Measurements from ENCODE around the gene PTCH1. TPM values are rescaled to one million over a fixed set of nuclear protein-coding genes. Genes with fewer than 3 reads are reported as not detected.

The PTCH1 gene
- total RNA-seq, 2 donors from 2014 or later: 26.0 to 32.9 TPM

DNA sequence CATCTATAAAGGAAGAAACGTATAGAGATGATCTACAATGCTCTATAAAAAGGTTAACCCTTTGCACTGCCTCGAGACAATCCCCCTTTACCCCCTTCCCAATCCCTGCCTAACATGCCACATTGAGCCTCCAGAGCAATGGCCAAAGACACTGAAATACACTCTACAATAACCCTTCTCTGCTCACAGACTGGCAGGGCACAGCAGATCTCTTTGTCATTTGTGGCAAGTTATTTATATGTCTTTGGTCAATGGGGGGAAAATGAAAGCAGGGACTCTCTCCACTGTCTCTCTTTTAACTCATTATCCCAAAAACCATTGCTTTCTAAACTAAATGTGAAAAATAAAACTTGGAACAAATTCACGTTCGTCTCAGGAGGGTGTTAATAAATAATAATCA, 51.7 kb downstream of the PTCH1 start:
- peaks cover 76% of the 10 kb centered on the region for H3K36me3 Mint-ChIP-seq (ENCODE audit: low read depth)
- Histone ChIP-seq H3K4me1 (ENCODE audit: control insufficient read depth, insufficient read depth, low read length) (peaks cover 8% of the 10 kb centered on the region), H3K36me3 (ENCODE audit: control insufficient read depth, insufficient read depth, low read length) (peaks cover 77% of the 10 kb centered on the region), H3K9ac (ENCODE audit: extremely low read depth, low read length, poor library complexity, severe bottlenecking) (no peak overlapping the region), H3K9me3 (ENCODE audit: control insufficient read depth, low read length) (no peaks in the 10 kb centered on the region), H3K27me3 (ENCODE audit: control insufficient read depth, insufficient read depth, low read length, poor library complexity, severe bottlenecking) (no peaks in the 10 kb centered on the region), H3K4me3 (ENCODE audit: low read length) (no peak overlapping the region), H3K27ac (ENCODE audit: low read depth, low read length) (no peak overlapping the region)
- H3K27me3 Mint-ChIP-seq (ENCODE audit: insufficient read depth): no peaks in the 10 kb centered on the region
- no peak for DNase-seq
- H3K27ac Mint-ChIP-seq: no peak overlapping the region
- TF ChIP-seq, protein P1, sequence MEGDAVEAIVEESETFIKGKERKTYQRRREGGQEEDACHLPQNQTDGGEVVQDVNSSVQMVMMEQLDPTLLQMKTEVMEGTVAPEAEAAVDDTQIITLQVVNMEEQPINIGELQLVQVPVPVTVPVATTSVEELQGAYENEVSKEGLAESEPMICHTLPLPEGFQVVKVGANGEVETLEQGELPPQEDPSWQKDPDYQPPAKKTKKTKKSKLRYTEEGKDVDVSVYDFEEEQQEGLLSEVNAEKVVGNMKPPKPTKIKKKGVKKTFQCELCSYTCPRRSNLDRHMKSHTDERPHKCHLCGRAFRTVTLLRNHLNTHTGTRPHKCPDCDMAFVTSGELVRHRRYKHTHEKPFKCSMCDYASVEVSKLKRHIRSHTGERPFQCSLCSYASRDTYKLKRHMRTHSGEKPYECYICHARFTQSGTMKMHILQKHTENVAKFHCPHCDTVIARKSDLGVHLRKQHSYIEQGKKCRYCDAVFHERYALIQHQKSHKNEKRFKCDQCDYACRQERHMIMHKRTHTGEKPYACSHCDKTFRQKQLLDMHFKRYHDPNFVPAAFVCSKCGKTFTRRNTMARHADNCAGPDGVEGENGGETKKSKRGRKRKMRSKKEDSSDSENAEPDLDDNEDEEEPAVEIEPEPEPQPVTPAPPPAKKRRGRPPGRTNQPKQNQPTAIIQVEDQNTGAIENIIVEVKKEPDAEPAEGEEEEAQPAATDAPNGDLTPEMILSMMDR (conservative IDR thresholded peaks at IDR 0.05): no peak
- peaks cover 32% of the 10 kb centered on the region for H3K4me1 Mint-ChIP-seq
- H3K9me3 Mint-ChIP-seq: no peaks in the 10 kb centered on the region
- H3K4me3 Mint-ChIP-seq: no peak overlapping the region
- WGBS, 2 experiments (ENCODE audit: insufficient coverage in 1 of 2, insufficient read length in 1 of 2): 88 to 100% methylated on average over 2 to 4 of the region's 4 CpGs

DNA sequence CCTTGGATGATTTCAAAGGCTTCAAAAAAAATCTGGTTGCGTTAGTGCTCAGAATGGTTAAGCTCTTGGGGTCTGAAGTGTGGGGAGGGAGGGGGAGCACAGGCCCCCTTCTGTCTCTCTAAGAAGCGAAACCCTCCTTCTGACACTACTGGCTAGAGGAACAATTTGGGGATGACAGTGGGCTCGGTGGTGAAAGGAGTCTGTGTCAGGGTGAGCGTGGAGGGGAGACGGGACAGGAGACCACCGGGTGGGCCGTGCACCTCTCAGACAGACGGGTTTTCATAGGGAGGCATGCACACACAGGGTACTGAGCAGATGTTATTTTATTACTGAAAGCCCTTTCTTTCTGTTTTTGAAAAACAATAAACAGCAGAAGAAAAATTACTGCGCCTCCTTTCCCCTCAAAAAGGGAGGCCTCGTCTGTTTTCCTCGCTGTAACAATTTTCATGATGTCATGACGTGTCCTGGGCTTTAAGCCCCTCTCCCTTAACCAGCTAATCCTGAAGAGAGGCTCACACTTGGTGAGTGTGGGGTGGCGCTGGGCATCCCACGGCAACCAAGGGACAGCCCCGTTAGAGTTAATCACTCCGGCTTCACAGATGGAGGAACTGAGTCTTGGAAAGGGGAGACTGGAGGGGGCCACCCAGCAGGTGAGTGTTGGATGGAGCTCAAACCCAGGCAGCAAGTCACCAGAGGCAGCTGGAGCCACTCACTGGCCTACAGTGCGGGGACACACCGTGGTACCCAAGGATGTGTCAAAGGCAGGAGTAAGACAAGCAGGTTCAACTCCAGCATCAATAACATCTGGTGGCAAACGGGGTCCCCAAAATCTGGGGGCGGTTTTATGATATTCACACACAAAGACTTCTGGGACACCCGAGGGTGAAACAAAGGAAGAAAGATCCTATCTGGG, 53.4 kb downstream of the PTCH1 start:
- Histone ChIP-seq H3K36me3 (ENCODE audit: control insufficient read depth, insufficient read depth, low read length) (peaks cover 71% of the 10 kb centered on the region), H3K4me1 (ENCODE audit: control insufficient read depth, insufficient read depth, low read length) (peaks cover 19% of the 10 kb centered on the region), H3K9me3 (ENCODE audit: control insufficient read depth, low read length) (no peaks in the 10 kb centered on the region), H3K27me3 (ENCODE audit: control insufficient read depth, insufficient read depth, low read length, poor library complexity, severe bottlenecking) (no peaks in the 10 kb centered on the region), H3K27ac (ENCODE audit: low read depth, low read length) (peak overlapping the region; percentile 84), H3K4me3 (ENCODE audit: low read length) (no peak overlapping the region), H3K9ac (ENCODE audit: extremely low read depth, low read length, poor library complexity, severe bottlenecking) (no peak overlapping the region)
- TF ChIP-seq, protein P1 (conservative IDR thresholded peaks at IDR 0.05): no peak
- Mint-ChIP-seq H3K27ac (peak overlapping the region; percentile 66), H3K36me3 (ENCODE audit: low read depth) (peaks cover 72% of the 10 kb centered on the region), H3K4me3 (peak overlapping the region; percentile 42), H3K27me3 (ENCODE audit: insufficient read depth) (no peaks in the 10 kb centered on the region), H3K9me3 (no peaks in the 10 kb centered on the region), H3K4me1 (peaks cover 46% of the 10 kb centered on the region)
- 86 to 87% methylated on average over 13 to 21 of the region's 21 CpGs for WGBS, 2 experiments (ENCODE audit: insufficient coverage in 1 of 2, insufficient read length in 1 of 2)
- DNase-seq: no peak

DNA sequence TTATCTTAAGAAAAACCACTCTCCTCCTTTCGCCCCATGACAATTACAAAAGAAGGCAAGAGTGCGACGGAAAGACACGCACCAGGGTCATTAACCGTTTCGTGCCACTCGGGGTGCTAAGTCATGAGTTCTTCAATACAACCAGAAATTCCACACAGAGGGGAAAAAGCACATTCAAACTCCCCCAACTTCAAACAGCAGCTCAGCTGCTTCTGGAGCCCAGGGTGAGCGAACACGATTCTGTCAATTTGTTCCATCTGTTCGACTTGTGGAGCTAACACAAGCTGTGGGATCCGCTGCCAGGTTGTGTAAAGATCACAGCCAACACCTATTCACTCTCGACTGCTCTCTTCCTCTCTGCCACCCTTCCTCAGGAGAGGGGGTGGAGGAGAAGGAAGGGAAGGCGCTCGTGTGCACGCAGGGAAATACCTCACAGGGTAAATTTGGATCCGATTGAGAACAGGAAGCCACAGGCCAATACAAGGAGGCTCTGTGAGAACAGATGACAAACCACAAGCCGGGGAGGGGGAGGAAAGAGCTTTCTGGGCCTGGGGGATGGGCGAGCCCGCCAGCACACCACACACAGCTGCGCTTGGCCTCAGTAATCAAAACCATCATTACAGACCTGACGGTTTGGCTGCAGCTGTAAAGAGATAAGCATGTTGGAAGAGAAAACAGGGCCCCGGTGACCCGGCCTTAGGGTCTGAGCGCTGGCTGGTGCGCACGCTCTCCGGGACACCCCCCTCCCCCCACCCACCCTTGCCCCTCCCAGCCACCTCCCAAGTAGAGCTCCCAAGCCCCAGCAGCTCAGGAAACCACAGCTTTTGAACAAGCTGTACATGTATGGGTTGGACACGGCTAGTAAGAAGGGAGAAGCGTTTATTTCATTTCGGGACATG, 54.3 kb downstream of the PTCH1 start:
- WGBS, 2 experiments (ENCODE audit: insufficient coverage in 1 of 2, insufficient read length in 1 of 2): 53 to 64% methylated on average over 10 to 29 of the region's 30 CpGs
- Mint-ChIP-seq H3K36me3 (ENCODE audit: low read depth) (peaks cover 73% of the 10 kb centered on the region), H3K4me3 (peak overlapping the region; percentile 42), H3K27ac (peak overlapping the region; percentile 66), H3K9me3 (no peaks in the 10 kb centered on the region), H3K27me3 (ENCODE audit: insufficient read depth) (no peaks in the 10 kb centered on the region), H3K4me1 (peaks cover 46% of the 10 kb centered on the region)
- DNase-seq: peak; percentile 82
- H3K4me3 ChIP-seq (ENCODE audit: low read length): peak overlapping the region; percentile 55
- no peaks in the 10 kb centered on the region for H3K9me3 ChIP-seq (ENCODE audit: control insufficient read depth, low read length)
- H3K27me3 ChIP-seq (ENCODE audit: control insufficient read depth, insufficient read depth, low read length, poor library complexity, severe bottlenecking): no peaks in the 10 kb centered on the region
- H3K4me1 ChIP-seq (ENCODE audit: control insufficient read depth, insufficient read depth, low read length): peaks cover 19% of the 10 kb centered on the region
- H3K9ac ChIP-seq (ENCODE audit: extremely low read depth, low read length, poor library complexity, severe bottlenecking): peak overlapping the region; percentile 45
- H3K27ac ChIP-seq (ENCODE audit: low read depth, low read length): peak overlapping the region; percentile 84
- TF ChIP-seq, protein P1 (conservative IDR thresholded peaks at IDR 0.05): no peak
- H3K36me3 ChIP-seq (ENCODE audit: control insufficient read depth, insufficient read depth, low read length): peaks cover 71% of the 10 kb centered on the region

All from endodermal cell (in vitro differentiated cells).